GM12801 (cell line): ENCODE results near the gene KRT84.

Experiments used
- CTCF ChIP-seq: IDR thresholded peaks from one replicate; pipeline ENCODE4 v1.5.1; 2011; ENCODE audit warnings: control low read depth; ENCODE audit not compliant: insufficient read length; ENCODE audit errors: extremely low read depth

KRT84 gene

GRCh38 chr12:52392465-52393007 is 7.1 kb upstream of the KRT84 start:
- TF ChIP-seq CTCF, result no peak

GRCh38 chr12:52391618-52392002 is 6.2 kb upstream of the KRT84 start:
- TF ChIP-seq CTCF, result no peak

GRCh38 chr12:52390739-52391617 is 5.5 kb upstream of the KRT84 start:
- TF ChIP-seq CTCF, result no peak

- no peak for TF ChIP-seq CTCF
Observed at GRCh38 chr12:52389313-52390207, 4.1 kb upstream of the KRT84 start.

GRCh38 chr12:52387859-52388258 is 2.4 kb upstream of the KRT84 start:
- no peak for TF ChIP-seq CTCF

- no peak for TF ChIP-seq CTCF
Observed at GRCh38 chr12:52383331-52383730, 2.1 kb downstream of the KRT84 start.

- TF ChIP-seq CTCF, result no peak
Observed at GRCh38 chr12:52382854-52383253, 2.6 kb downstream of the KRT84 start.
